HG03066 (cell line): ENCODE measurements around the gene ACYP2.

Experiments
- ATAC-seq: cut with Tn5 transposase; IDR thresholded peaks from one replicate; pipeline ENCODE4 v1.9.1; 2021; ENCODE audit warnings: low read depth; ENCODE audit not compliant: unreplicated experiment

The ACYP2 gene

GRCh38 chr2:54350426-54350825 lies 235.0 kb downstream of the ACYP2 start:
- no peak for ATAC-seq

GRCh38 chr2:54353216-54353615 lies 237.8 kb downstream of the ACYP2 start:
- ATAC-seq = no peak
